HG03039 (cell line): ENCODE measurements around the gene PLCB1.

Experiments
- ATAC-seq: cut with Tn5 transposase; IDR thresholded peaks from one replicate; pipeline ENCODE4 v1.9.1; 2021; ENCODE audit warnings: mild to moderate bottlenecking, moderate library complexity; ENCODE audit not compliant: unreplicated experiment

Gene PLCB1

GRCh38 chr20:8525017-8525343 lies 392.9 kb downstream of the PLCB1 start:
- ATAC-seq: no peak

GRCh38 chr20:8526610-8527009 lies 394.5 kb downstream of the PLCB1 start:
- no peak for ATAC-seq

DNA sequence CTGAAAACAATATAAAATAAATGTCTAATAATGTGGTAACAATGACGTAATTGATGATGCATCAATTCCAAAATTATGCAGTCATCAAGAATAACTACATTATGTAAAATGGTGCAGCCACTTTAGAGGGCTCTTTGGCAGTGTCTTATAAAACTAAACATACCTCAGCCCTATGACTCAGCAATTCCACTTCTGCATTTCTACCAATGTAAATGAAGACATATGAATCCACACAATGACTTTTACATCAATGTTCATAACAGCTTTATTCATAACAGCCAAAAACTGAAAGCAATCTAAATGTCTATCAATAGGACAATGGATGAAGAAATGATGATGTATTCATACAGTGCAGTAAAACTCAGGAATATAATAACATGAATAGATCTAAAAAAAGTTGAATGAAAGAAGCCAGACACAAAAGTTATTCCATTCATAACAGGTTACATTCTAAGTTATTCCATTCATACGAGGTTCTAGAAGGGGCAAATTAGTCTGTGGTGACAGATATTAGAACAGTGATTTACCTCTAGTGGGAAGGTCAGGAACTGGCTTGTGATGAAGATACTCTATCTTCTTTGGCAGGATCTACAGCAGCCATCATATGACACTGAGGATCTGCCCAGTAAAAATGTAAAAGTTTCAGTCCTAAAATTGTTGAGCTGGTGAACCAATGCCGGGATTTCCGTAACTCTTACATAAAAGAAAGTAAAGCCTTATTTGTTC lies 396.1 kb downstream of the PLCB1 start:
- ATAC-seq: peak; percentile 59

- ATAC-seq: no peak
These were observed 398.0 kb downstream of the PLCB1 start for GRCh38 chr20:8530022-8530421.

DNA sequence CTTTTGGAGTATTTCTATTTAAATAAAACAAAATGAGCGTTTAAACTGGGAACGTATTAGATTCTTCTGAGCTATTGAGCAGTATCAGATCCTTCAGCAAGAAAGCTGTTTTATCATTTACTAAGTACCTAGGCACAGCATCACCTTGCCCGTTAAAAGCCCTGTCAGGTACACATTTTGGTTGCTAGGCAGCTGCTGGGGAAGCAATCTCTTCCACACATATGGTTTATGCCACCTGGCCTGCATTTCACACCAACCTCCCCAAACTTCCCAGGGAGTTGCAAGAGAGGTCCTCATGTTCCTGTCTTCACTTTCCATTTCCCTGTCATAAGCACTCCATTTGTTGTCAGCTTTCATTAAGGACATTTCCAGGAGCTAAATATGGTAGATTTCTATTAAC lies 400.1 kb downstream of the PLCB1 start:
- ATAC-seq: no peak

DNA sequence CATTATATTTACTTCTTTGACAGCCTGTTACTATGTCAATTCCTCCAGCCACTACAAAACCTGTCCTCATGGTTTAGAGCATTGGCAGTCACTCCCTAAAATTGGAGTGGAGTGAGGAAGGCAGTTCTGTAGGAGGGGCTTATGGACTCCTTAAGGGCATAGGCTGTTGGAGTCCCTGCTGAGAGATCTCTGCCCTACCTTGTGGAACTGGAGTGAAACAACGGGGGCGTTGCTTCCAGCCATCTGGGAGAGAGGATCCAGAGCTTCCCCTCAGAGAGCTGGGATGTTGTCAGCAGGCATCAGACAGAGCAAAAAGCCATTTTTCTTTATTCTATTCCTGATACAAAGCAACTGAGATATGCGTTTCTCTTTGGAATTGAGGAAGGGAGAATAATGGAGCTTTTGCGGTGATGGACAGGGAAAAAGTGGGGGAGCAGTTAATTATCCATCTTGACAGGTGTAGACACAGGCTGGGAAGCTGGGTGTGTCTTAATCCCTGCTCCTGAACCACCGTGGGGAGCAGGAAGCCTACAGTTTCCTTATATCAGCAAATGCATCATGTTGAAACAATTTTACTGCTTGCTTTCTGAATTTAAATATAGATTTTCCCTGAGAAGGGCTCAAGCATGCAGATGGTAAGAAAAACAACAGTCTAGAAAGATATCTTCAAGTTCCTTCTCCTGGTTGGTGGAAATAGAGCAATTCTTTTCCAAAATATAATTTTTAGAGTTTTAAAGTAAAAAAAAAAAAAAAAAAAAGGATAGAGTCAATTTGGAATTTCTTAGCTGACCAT lies 402.5 kb downstream of the PLCB1 start:
- ATAC-seq: no peak

DNA sequence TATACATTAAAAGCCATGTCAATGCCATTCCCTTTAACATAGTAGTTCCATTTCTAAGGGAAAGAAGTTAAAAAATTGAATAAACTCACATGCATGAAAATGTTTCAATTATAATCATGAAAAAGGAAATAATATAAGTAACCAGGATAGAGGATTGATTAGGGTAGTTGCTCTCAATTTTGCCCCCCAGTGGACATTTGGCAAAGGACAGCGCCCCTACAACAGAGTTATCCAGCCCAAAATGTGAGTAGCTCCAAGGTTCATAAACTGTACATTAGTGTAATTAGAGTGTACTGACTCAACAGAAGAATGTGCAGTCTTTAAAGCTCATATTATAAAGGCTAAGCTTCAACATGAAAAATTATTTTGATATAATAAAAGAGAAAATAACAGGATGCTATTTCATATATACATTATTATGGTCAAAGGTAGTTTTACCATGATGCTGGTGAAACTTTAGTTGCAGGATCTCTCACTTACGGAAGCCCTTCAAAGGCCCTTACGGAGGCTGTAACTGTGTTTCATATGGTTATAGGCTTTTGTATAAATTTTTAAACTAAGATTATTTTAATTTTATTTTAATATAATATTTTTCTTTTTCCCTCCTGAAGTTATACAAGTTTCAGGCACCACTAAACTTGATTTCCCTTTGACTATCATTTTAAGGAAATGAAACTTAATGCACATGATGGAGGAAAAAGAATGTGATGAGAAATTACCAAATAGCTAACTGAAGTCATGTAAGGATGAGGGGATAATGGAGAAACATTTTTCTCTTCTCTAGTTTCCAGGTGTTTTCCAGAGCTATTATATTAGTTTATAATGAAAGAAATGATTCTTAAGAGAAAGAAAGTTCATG lies 403.6 kb downstream of the PLCB1 start:
- ATAC-seq: no peak

DNA sequence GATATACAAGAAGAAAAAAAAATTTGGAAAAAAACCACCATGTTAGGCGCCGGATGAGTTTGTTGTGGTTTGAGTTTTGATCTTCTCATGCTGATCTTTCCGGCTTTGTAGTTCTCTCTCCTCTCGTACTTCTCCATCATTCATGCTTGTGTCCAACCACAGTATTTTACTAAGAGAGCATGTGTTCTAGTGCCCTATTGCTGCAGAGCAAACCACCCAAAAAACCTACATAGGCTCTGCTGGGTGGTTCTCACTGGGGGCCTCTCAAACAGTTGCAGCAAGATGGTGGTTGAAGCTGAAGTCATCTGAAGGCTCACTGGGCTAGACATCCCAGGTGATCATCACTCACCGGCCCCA lies 404.2 kb downstream of the PLCB1 start:
- no peak for ATAC-seq

DNA sequence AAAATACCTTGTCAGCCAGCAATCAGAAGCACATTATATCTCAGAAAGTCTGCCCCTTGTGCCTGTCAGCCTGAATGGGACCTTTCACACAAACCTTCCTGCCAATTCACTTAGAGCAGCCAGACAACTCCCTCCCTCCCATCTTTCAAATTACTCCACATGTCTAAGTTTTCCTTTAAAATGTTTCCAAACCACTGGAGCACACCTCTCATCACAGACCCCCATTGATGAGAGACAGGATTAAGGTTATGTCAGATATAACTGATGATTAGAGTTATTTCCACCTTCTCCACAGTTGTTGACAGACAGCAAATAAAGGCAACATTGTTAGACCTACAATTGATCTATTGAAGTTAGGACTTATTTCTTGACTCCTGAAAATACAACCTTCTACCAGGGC lies 408.4 kb downstream of the PLCB1 start:
- ATAC-seq: no peak

DNA sequence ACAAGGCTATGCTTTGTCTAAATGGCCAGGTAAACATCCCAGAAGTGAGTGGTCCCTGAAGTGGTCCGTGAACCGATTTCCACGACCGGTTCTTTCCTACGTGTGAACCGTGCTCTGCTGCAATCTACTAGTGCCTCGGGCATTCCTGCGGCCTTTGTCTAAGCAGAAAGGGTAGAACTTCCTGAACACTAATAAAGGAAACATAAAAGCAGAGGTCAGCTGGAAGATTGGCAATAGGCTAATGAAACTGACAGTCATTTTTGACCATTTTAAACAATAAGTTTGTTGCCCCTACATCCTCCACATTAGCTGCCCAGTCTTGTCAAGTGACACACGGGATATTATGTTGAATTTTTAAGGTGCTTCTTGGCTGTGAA lies 410.0 kb downstream of the PLCB1 start:
- no peak for ATAC-seq

DNA sequence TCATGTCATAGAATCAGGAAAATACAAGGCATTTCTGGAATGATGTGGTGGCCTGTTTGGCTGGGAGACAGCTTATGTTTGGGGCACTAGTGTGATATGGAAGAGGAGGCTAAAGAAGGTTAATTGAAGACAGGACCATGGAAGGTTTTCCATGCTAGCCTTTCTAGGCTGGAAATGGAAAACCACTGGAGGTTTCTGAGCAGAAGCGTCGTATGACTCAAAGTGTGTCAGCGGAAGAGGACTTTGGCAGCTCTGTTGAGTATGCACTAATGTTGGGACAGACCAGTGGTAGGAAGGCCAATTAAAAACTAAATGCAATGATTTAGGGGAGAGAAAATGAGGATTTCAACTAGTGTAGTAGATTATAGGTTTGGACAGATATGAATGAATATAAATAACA lies 413.1 kb downstream of the PLCB1 start:
- ATAC-seq: no peak

- ATAC-seq: no peak
These were observed 415.1 kb downstream of the PLCB1 start for GRCh38 chr20:8547035-8547650.

- ATAC-seq: no peak
These were observed 416.0 kb downstream of the PLCB1 start for GRCh38 chr20:8547968-8548588.

GRCh38 chr20:8549192-8549591 lies 417.1 kb downstream of the PLCB1 start:
- no peak for ATAC-seq

DNA sequence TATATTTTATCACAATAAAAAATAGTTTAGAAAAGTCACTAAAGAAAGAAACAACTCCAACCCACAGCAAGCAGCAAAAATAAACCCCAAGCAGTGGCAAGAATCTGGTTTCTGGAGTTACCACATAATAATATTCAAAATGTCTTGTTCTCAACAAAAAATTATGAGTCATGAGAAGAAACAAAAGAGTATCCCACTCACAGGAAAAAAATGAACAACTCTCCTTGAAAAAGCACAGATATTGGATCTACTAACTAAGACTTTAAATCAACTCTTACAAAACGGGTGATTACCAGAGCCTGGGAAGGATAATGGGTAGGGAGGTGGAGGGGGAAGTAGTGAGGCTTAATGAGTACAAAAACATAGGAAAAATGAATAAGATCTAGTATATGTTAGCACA lies 425.6 kb downstream of the PLCB1 start:
- ATAC-seq: no peak

DNA sequence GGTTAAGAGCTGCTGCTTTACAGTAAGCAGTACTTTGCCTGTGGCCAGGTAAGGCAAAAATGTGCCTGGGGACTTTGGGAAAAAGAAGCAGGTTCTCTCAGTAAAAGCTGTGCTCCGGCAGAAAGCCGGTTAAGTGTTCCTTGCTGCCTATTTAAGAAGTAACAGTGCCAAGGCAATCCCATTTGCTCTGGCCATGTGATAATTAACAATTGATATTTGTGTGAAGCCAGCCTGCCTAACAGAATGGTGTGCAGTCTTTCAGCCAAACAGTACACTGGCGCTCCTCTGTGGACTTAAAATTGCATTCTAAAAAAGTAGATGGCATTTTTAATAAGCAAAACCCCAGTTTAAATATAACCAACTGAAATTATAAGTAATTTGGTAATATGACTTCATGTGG lies 430.3 kb downstream of the PLCB1 start:
- ATAC-seq: no peak

- ATAC-seq: no peak
These were observed 436.0 kb downstream of the PLCB1 start for GRCh38 chr20:8568075-8568474.

DNA sequence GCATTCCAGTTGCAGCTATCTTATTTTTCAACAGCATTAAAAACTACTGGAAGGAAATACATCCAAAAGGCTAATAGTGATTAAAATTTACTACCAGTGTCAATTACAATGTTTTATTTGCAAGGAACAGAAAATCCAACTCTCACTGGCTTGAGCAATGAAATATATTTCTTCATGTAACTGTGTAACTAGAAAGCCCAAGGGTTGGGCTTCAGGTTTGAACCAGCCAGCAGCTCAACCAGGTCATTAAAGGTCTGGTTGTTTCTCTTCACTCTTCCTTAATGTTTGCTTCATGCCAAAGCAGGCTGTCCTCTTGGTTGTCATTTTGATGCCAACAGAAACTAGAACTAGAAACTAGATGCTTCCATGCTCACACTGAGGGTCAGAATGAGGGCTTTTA lies 437.7 kb downstream of the PLCB1 start:
- no peak for ATAC-seq

DNA sequence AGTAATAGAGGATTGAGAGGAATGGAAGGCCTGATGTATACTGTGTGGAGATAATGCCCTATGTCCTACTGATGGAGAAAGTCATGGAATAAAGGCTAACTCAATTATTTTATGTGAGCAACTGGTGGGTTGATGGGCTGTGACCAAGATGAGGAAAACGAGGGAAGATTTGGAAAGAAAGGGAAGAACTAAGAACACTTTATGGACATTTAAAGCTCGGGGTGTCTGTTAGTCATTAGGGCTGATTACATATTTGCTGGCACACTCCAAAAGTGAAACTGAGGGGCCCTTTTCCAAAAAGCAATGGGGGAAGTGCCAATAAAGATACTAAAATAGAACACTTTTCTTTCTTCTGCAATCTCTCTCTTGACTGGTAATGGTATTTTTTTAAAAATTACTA lies 439.5 kb downstream of the PLCB1 start:
- ATAC-seq: no peak

DNA sequence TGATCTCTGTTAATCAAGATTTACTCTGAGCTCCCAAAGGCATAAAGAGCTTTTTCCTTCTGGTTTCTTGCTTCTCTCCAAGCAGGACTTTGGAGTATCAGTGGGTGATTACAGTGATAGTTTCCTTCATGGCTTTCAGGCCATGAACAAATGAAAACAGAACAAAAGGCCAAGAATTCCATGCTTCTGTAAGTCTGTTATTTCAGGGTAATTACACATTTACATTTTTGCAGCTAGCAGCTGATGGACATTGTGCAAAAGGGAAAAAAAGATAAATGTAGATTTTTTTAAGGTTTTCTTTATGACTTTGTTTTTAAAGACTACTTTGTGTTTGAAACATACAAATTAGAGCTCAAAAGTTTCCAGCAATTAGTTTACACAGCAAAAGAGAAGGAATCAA lies 441.6 kb downstream of the PLCB1 start:
- no peak for ATAC-seq

GRCh38 chr20:8575114-8575513 lies 443.0 kb downstream of the PLCB1 start:
- ATAC-seq: no peak
